Heart right ventricle (tissue), 16 donors: Measurements from ENCODE around the gene NCR3LG1. TPM values are rescaled to one million over a fixed set of nuclear protein-coding genes. Genes with fewer than 3 reads are reported as not detected.

ENCODE experiments used
- ATAC-seq, 8 donors: fragments of 200-7000 bp; cut with Tn5 transposase; one replicate each; pipeline ENCODE4 v1.9.1; 2020; ENCODE audit warnings: mild to moderate bottlenecking in 8 of 8, moderate library complexity in 8 of 8, moderate number of reproducible peaks in 1 of 8
- DNase-seq, 2 donors: peaks; one replicate each; pipeline ENCODE4 v3.0.0-alpha.2; 2020
- H3K27ac ChIP-seq, 10 donors: fragments of 200-600 bp; sonication (generic) in 2 of 10; one replicate each; pipeline versions ENCODE4 v1.5.0 to v1.8.0; 2020 to 2022; ENCODE audit warnings: mild to moderate bottlenecking in 3 of 10
- H3K27me3 ChIP-seq, 7 donors: fragments of 200-600 bp; one replicate each; pipeline ENCODE4 v1.8.0; 2021 to 2022; ENCODE audit warnings: mild to moderate bottlenecking in 2 of 7
- H3K36me3 ChIP-seq, 9 donors: fragments of 200-600 bp; sonication (generic) in 1 of 9; one replicate each; pipeline versions ENCODE4 v1.5.0 to v1.8.0; 2020 to 2022; ENCODE audit warnings: mild to moderate bottlenecking in 2 of 9
- H3K4me1 ChIP-seq, 9 donors: fragments of 200-600 bp; sonication (generic) in 1 of 9; one replicate each; pipeline versions ENCODE4 v1.5.0 to v1.8.0; 2020 to 2022; ENCODE audit warnings: mild to moderate bottlenecking in 4 of 9
- H3K4me3 ChIP-seq, 10 donors: fragments of 200-600 bp; sonication (generic) in 2 of 10; one replicate each; pipeline versions ENCODE4 v1.5.0 to v1.8.0; 2020 to 2022; ENCODE audit warnings: mild to moderate bottlenecking in 7 of 10, moderate library complexity in 2 of 10
- H3K9me3 ChIP-seq, 11 donors: fragments of 200-600 bp in 10 of 11; sonication (generic) in 2 of 11; one replicate each; pipeline versions ENCODE4 v1.5.0 to v1.8.0; 2013 to 2022; ENCODE audit warnings: mild to moderate bottlenecking in 2 of 11, control low read depth in 1 of 11, moderate library complexity in 1 of 11
- WGBS, 2 donors: extraction: QIAGEN DNeasy Blood & Tissue Kit; methylation state at CpG; one replicate each; pipeline ENCODE4 v1.1.7; 2013; ENCODE audit warnings: inconsistent platforms in 1 of 2; 5-methylcytosine and 5-hydroxymethylcytosine counted together
- intact Hi-C, 10 donors: fragments of 100-400 bp; cut with DNase I; formaldehyde crosslinking; loops; one replicate each; pipeline versions ENCODE4 v1.11.1 to v1.14.2; 2022
- polyA plus RNA-seq, 2 donors: library from polyadenylated mRNA; stranded (reverse); fragments of 200-250 nt; gene quantifications; one replicate each; pipeline ENCODE4 v1.2.3, GENCODE V29; 2013
- total RNA-seq, 10 donors: library from RNA; stranded (reverse); fragmentation: NEBNext Ultra II Directional in 3 of 10; extraction: Animal tissue kit (Norgen Biotek cat#: 25700) in 3 of 10; gene quantifications; one replicate each; pipeline versions ENCODE4 v1.2.1 to v1.2.4, GENCODE V29; 2021 to 2023
- TF ChIP-seq, protein P1 (sequence below), 9 donors: fragments of 200-600 bp; sonication (generic) in 2 of 9; IDR thresholded peaks; one replicate each; pipeline versions ENCODE4 v1.5.0 to v1.8.0; 2021 to 2022; ENCODE audit warnings: antibody characterized with exemption in 9 of 9, mild to moderate bottlenecking in 5 of 9, moderate library complexity in 1 of 9
- donor health status: Arrhythmogenic right ventricular cardiomyopathy.
- donor health status: ischemic (EF 13 %, LVEDD 7.1; RV severe dilation, severe dysfunction).
- donor health status: healthy with polysubstance abuse.
- donor health status: DM: no; HTN: yes; CAD: no.
- donor health status: DM: no; HTN: no; CAD: no.
- donor health status: ischemic (EF 25% LVEDD 6.9; RV normal size, moderate dysfunction).
- donor health status: ischemic (EF 25% LVEDD 5.7; RV mildly dilated, moderate dysfunction).
- donor health status: healthy.
- donor health status: DM: yes; HTN: yes; CAD: no.
- donor health status: Ischemic cardiomyopathy.
- donor health status: ischemic (EF 35%, LVEDD 5.7; RV mildly dilated, moderate dysfunction).
- donor health status: nonischemic (EF 11% LVEDD 7.7; RV severe dilation, severe dysfunction).
- donor health status: DM: yes; HTN: yes; CAD: no.
- donor health status: PGD.
- donor health status: ischemic (EF 29% LVEDD 5.4; RV normal size, mild dysfunction).
- donor health status: nonischemic (EF 23%, LVEDD 6.1; RV moderate dilation, normal function).

NCR3LG1 gene
- total and polyA plus RNA-seq, 12 donors, result 0.07 to 2.1 (median 1.1) TPM

DNA sequence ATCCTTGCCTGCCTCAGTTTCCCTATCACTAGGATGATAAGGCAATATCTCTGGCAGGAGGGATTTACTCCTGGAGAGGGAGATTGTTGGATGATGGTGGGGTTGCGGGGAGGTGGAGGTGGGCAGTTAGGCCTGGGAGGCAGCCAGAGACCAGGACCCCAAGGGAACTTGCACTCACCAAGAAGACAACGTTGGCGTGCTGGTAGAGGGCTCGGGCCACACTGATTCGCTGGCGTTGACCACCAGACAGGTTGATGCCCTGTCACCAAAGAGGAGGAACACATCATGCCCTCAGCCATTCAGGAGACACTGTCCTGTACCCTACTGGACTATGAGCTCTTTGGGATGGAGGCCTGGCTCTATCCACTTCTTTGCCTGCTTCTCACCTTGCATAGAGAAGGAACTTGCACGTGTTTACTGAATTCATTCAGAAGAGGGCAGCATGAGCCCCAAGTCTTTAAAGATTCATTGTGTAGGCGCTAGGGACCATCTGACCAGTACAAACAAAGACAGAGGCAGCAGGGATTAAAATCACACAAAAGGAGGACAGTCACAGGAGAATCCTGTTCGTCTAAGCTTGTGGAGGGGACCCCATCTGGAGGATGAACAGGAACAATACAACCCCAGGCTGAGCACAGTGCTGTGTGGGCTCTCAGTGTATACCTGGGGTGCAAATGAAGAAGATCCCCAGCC is 61.0 kb downstream of the NCR3LG1 start:
- WGBS, 2 donors, result 76 to 81% methylated on average over 9 of the region's 9 CpGs
- H3K9me3 ChIP-seq, result no peaks in the 10 kb centered on the region
- no peak overlapping the region for H3K4me3 ChIP-seq
- ATAC-seq (no peak), DNase-seq (no peak)
- H3K27ac ChIP-seq, result no peak overlapping the region
- peaks cover 0 to 23% (median 6%) of the 10 kb centered on the region in 9 donors for H3K4me1 ChIP-seq
- TF ChIP-seq, protein P1, sequence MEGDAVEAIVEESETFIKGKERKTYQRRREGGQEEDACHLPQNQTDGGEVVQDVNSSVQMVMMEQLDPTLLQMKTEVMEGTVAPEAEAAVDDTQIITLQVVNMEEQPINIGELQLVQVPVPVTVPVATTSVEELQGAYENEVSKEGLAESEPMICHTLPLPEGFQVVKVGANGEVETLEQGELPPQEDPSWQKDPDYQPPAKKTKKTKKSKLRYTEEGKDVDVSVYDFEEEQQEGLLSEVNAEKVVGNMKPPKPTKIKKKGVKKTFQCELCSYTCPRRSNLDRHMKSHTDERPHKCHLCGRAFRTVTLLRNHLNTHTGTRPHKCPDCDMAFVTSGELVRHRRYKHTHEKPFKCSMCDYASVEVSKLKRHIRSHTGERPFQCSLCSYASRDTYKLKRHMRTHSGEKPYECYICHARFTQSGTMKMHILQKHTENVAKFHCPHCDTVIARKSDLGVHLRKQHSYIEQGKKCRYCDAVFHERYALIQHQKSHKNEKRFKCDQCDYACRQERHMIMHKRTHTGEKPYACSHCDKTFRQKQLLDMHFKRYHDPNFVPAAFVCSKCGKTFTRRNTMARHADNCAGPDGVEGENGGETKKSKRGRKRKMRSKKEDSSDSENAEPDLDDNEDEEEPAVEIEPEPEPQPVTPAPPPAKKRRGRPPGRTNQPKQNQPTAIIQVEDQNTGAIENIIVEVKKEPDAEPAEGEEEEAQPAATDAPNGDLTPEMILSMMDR (IDR thresholded peaks at IDR 0.05), result no peak
- no peaks in the 10 kb centered on the region for H3K36me3 ChIP-seq
- intact Hi-C loops, result no loop called here
- no peaks in the 10 kb centered on the region for H3K27me3 ChIP-seq

DNA sequence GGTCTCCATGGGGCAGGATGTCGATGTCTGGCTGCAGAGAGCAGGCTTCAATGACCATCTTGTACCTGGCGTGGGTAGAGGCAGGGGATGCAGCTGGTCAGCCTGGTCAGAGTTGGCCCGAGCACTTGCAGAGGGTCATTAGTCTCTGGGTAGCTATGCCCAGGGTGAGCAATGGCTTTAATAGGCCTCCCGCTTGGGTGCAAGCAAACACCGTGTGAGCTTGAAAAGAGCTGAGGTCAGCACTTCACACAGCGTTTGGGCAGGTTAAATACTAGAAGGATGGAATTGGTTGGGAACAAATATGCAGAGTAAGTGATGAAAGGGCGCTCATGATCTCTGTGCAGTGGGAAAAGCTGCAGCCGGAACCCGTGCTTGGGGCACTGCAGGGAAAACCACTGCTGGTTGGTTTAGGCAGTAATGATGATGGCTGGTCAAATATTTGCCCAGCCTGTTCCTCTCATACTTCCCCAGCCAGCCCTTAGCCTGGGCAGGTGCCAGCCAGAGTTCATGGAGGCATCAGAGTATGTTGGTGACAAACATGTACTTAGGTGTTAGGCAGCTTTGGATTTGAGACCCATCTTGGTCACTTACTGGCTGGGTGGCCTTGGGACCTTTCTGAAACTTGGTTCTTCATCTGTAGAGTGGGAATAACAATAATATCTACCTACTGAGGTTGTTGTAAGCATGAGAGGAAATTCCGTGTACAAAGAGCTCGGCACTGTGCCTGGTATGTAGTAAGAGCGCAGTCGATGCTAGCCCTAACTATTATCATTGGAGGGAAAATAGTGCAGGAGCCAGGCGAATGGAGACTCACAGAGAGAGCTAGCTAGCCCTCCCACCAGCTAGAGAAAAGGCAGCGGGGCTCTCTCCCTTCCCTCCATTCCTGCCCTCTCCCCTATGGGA is 62.1 kb downstream of the NCR3LG1 start:
- Histone ChIP-seq H3K36me3 (no peaks in the 10 kb centered on the region), H3K4me3 (no peak overlapping the region), H3K27me3 (no peaks in the 10 kb centered on the region), H3K9me3 (no peaks in the 10 kb centered on the region), H3K27ac (no peak overlapping the region), H3K4me1 (peaks cover 0 to 23% (median 6%) of the 10 kb centered on the region in 9 donors)
- DNase-seq (no peak), ATAC-seq (no peak)
- WGBS, 2 donors, result 84 to 87% methylated on average over 15 of the region's 15 CpGs
- TF ChIP-seq, protein P1 (IDR thresholded peaks at IDR 0.05), result no peak
- intact Hi-C loops, result no loop called here

DNA sequence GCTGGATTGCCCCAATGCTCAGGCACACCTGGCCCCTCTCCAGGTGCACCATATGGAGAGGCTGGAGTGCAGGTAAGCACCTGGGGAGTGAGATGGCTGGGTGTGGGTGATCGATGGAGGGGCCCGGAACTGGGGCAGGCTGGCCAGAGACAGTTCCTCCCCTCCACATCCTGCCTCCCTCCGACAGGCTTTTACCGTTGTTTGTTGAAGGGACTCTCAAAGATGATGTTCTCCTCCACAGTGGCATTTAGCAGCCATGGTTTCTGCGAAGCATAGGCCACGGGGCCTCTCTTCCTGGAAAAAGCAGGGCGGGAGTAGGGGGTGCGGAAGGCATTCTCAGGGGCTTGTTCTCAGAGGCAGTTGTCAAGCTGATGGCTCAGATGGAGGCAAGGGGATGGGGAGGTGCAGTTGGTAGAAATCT is 62.7 kb downstream of the NCR3LG1 start:
- Histone ChIP-seq H3K9me3 (no peaks in the 10 kb centered on the region), H3K27me3 (peaks cover 0 to 4% (median 0%) of the 10 kb centered on the region in 7 donors), H3K4me3 (no peak overlapping the region), H3K27ac (no peak overlapping the region), H3K4me1 (peaks cover 0 to 23% (median 6%) of the 10 kb centered on the region in 9 donors), H3K36me3 (no peaks in the 10 kb centered on the region)
- 70 to 72% methylated on average over 8 of the region's 8 CpGs for WGBS, 2 donors
- no peak for ATAC-seq
- TF ChIP-seq, protein P1 (IDR thresholded peaks at IDR 0.05), result no peak
- DNase-seq, result no peak
- intact Hi-C loops, result no loop called here

DNA sequence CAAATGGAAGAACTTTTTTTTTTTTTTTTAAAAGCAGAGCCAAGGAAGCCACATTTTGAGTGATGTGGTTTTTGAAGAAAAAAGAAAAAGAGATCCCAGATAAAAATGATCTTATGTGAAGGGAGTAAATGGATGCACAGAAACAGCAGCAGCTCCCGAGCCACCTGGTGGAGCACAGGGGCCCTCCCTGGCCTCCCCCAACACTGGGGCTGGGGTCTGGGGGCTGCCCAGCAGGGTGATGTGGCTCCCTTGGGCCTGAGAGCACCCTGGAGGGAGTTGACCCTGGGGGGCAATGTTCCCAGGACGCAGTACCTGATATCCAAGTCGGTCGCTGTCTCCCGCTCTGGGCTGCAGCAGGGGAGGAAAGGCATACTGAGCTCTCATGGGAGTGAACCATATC is 63.4 kb downstream of the NCR3LG1 start:
- H3K9me3 ChIP-seq, result no peaks in the 10 kb centered on the region
- H3K4me3 ChIP-seq, result no peak overlapping the region
- DNase-seq, result no peak
- H3K4me1 ChIP-seq, result peaks cover 0 to 23% (median 6%) of the 10 kb centered on the region in 9 donors
- H3K27me3 ChIP-seq, result peaks cover 0 to 8% (median 3%) of the 10 kb centered on the region in 7 donors
- ATAC-seq, result peak in 1 of 8 donors; percentile 22
- H3K27ac ChIP-seq, result no peak overlapping the region
- TF ChIP-seq, protein P1 (IDR thresholded peaks at IDR 0.05), result no peak
- intact Hi-C loops, result no loop called here
- H3K36me3 ChIP-seq, result no peaks in the 10 kb centered on the region
- 91 to 92% methylated on average over 5 of the region's 5 CpGs for WGBS, 2 donors
